ENCODE measurements around the gene MBNL1. TPM values are rescaled to one million over a fixed set of nuclear protein-coding genes. Genes with fewer than 3 reads are reported as not detected.

Gene MBNL1
- total and polyA plus RNA-seq, 11 donors: 46.8 to 416 (median 189) TPM

DNA sequence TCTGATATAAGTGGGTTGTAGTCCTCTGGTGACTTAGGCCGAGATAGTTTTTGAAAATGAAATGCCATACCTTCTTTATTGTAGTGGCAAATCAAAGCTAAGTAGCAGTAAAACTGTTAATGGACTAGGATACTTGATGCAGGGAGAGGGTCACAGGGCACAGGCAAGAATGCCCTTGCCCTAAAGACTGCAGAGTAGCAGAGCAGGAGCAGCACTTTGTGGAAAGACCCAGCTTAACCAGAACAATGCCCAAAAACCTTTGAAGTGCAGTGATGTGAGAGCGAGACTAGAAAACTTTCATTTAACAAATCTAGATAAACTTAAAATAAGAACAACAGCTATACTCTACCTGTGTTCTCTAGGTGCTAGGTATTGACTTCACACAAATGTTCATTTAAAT lies 121.9 kb downstream of the MBNL1 start:
- intact Hi-C loops (cut with DNase I): no loop called here
- H3K36me3 ChIP-seq: peaks cover 0 to 19% (median 0%) of the 10 kb centered on the region in 9 donors
- 55 to 88% (median 79%) methylated on average over 2 of the region's 2 CpGs for WGBS, 4 donors
- DNase-seq: no peak
- H3K27me3 ChIP-seq: no peaks in the 10 kb centered on the region
- peak overlapping the region in 3 of 12 donors; percentile 9 to 54 (median 11) for H3K27ac ChIP-seq
- no peak for ATAC-seq
- H3K9me3 ChIP-seq: no peaks in the 10 kb centered on the region
- H3K4me1 ChIP-seq: peaks cover 24 to 98% (median 79%) of the 10 kb centered on the region in 12 donors
- no peak for TF ChIP-seq POLR2A (IDR thresholded peaks at IDR 0.05)
- TF ChIP-seq, protein P1, sequence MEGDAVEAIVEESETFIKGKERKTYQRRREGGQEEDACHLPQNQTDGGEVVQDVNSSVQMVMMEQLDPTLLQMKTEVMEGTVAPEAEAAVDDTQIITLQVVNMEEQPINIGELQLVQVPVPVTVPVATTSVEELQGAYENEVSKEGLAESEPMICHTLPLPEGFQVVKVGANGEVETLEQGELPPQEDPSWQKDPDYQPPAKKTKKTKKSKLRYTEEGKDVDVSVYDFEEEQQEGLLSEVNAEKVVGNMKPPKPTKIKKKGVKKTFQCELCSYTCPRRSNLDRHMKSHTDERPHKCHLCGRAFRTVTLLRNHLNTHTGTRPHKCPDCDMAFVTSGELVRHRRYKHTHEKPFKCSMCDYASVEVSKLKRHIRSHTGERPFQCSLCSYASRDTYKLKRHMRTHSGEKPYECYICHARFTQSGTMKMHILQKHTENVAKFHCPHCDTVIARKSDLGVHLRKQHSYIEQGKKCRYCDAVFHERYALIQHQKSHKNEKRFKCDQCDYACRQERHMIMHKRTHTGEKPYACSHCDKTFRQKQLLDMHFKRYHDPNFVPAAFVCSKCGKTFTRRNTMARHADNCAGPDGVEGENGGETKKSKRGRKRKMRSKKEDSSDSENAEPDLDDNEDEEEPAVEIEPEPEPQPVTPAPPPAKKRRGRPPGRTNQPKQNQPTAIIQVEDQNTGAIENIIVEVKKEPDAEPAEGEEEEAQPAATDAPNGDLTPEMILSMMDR (IDR thresholded peaks at IDR 0.05): no peak
- H3K4me3 ChIP-seq: no peak overlapping the region

DNA sequence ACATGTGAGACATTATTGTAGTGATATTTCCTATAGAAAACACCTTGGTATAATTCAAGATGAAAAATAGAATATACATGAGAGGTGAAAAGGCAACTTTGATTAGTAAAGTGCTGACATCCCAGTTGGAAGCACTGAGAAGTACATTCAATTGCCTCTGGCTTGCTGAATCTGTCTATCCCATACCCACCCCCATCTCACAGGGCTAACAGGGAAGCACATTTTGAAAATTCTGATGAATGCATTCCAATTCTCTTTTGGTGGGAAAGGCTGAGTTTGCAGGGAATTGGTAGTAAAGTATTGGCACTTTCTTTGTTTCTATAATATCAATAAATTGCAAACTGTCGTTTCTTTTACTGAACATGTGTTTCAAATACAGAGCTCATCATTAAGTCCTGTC lies 122.9 kb downstream of the MBNL1 start:
- peaks cover 0 to 26% (median 0%) of the 10 kb centered on the region in 9 donors for H3K36me3 ChIP-seq
- intact Hi-C loops (cut with DNase I): no loop called here
- H3K4me3 ChIP-seq: no peak overlapping the region
- ATAC-seq (no peak), DNase-seq (no peak)
- peaks cover 19 to 98% (median 80%) of the 10 kb centered on the region in 12 donors for H3K4me1 ChIP-seq
- H3K27me3 ChIP-seq: no peaks in the 10 kb centered on the region
- WGBS, 4 donors: 62 to 81% (median 71%) methylated on average over 1 of the region's 1 CpG
- H3K9me3 ChIP-seq: no peaks in the 10 kb centered on the region
- TF ChIP-seq, protein P1 (IDR thresholded peaks at IDR 0.05): no peak
- no peak for TF ChIP-seq POLR2A (IDR thresholded peaks at IDR 0.05)
- peak overlapping the region in 3 of 12 donors; percentile 10 to 54 (median 42) for H3K27ac ChIP-seq

DNA sequence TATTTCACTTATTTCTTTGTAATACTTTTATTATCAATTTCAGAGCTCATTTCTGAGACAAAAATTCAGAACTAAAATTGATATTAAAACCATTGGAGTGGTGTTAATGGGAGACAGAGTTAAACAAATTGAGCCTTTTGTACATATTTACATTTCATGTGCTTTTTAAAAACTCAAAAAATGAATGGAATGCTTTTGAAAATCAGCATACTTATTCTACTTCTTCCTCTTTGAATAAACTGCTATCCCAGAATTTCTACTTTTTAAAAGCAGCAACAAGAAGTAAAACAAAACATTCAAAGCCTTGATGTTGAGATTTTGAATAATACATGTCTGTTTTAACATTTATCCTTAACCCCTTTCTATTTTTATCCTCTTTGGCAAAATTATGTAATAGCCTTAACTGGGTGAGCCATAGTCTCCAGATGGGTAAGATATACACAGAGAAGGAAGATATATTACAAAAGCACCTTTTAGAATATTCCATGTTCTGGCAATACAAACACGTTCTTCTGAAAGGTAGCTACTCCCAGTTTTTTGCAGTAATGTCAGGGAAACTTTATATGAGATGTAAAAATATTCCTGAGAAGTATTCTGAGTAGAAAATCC lies 123.6 kb downstream of the MBNL1 start:
- H3K27me3 ChIP-seq: no peaks in the 10 kb centered on the region
- intact Hi-C loops (cut with DNase I): no loop called here
- peak overlapping the region in 9 of 12 donors; percentile 5 to 70 (median 39) for H3K27ac ChIP-seq
- peaks cover 0 to 3% (median 0%) of the 10 kb centered on the region in 12 donors for H3K9me3 ChIP-seq
- H3K4me1 ChIP-seq: peaks cover 18 to 98% (median 78%) of the 10 kb centered on the region in 12 donors
- H3K36me3 ChIP-seq: peaks cover 0 to 26% (median 0%) of the 10 kb centered on the region in 9 donors
- ATAC-seq (no peak), DNase-seq (no peak)
- WGBS, 4 donors: 50 to 64% (median 54%) methylated on average over 1 of the region's 1 CpG
- TF ChIP-seq, protein P1 (IDR thresholded peaks at IDR 0.05): no peak
- no peak for TF ChIP-seq POLR2A (IDR thresholded peaks at IDR 0.05)
- no peak overlapping the region for H3K4me3 ChIP-seq

DNA sequence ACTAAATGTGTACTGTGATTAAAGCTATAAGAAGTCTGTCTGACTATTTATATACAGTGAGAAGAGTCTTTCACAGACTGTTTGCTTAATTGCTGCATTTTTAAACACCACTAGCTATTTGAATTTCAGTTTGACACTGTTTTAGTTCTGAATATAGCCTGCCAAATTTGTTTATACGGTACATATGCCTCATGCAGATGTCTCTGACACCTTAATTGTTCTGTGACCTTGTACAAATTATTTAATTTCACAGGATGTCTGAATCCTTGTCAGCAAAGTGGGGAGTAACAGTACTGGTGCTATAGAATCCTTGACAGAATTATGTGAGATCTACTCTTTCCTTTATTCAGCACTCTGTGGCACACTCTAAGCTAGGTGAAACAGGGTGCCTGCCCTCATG lies 125.5 kb downstream of the MBNL1 start:
- Histone ChIP-seq H3K4me3 (no peak overlapping the region), H3K27me3 (no peaks in the 10 kb centered on the region), H3K4me1 (peaks cover 27 to 93% (median 76%) of the 10 kb centered on the region in 12 donors), H3K9me3 (peaks cover 0 to 3% (median 0%) of the 10 kb centered on the region in 12 donors), H3K27ac (peak overlapping the region in 9 of 12 donors; percentile 0 to 70 (median 28)), H3K36me3 (peaks cover 0 to 26% (median 0%) of the 10 kb centered on the region in 9 donors)
- TF ChIP-seq, protein P1 (IDR thresholded peaks at IDR 0.05): no peak
- no peak for TF ChIP-seq POLR2A (IDR thresholded peaks at IDR 0.05)
- DNase-seq: no peak
- WGBS, 4 donors: 36 to 50% (median 38%) methylated on average over 1 of the region's 1 CpG
- ATAC-seq: no peak
- intact Hi-C loops (cut with DNase I): no loop called here
